ENCODE results near the gene ETV6. TPM values are rescaled to one million over a fixed set of nuclear protein-coding genes. Genes with fewer than 3 reads are reported as not detected.

ETV6 gene
- polyA plus RNA-seq, 3 donors = 3.3 to 7.7 (median 4.4) TPM

DNA sequence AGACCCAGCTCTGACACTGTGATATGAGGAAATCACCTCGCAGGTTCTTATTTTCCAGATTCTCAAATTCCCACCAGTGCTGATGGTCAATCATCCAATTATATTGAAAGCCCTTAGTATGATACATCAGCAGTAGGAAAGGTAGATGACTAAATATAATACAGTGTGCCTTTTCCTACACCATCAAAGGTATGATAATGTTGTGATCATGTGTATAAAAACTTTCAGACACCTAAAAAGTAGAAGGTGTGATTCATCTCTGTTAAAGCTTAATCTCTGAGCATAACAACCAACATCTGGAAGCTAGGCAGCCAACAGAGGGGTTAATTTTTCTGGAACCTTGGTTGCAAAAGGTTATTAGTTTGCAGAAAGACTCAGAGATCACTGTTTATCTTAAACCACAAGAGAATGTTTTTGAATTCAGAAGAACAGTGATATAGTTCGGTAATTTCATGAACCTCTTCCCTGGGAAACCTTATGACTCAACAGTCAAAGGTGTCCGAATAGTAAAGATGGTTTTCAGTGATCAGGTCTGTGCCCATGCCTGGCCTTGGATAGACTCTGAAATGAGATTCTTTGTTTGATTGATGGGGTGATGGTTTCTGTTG lies 122.5 kb downstream of the ETV6 start:
- 61 to 77% (median 76%) methylated on average over 3 of the region's 3 CpGs for WGBS, 3 donors
- H3K27ac ChIP-seq (ENCODE audit: low read depth, low read length) = no peak overlapping the region

DNA sequence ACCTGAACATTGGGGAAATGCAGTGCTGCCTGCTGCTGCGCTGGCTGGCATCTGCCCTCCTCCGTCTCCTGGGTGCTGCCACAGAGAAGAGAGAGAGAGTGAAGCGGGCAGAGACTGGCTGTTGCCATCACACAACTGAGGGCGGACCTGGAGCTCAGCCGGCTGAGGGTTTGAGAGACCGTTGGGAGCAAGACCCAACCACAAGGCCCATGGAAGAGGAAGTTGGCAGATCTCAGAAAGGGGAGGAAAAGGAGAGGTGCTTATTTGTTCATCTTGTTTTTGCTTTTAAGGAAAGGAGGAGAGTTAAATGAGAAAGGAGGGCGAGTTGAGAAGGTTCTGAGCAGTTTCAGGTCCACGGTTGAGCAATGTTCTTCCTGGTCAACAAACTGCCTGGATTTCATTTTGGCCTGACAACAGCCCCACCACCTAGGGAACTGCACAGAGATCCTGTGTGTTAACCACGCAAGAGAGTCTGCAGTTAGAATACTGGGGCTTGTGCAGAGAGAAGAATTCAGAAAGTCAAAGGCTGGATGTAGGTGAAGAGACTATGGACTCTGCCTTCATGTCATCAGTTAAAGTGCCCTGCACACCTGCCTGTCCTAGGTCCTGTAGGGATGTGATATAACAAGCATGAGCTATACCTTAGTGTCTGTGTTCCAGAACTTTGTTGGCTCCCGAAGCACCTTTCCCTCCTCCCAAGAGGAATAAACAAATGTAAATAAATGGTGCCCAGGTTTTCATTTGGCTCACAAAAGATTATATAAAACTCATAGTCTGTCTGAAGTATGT lies 124.6 kb downstream of the ETV6 start:
- H3K27ac ChIP-seq (ENCODE audit: low read depth, low read length) = no peak overlapping the region
- WGBS, 3 donors = 60 to 76% (median 66%) methylated on average over 10 of the region's 10 CpGs

DNA sequence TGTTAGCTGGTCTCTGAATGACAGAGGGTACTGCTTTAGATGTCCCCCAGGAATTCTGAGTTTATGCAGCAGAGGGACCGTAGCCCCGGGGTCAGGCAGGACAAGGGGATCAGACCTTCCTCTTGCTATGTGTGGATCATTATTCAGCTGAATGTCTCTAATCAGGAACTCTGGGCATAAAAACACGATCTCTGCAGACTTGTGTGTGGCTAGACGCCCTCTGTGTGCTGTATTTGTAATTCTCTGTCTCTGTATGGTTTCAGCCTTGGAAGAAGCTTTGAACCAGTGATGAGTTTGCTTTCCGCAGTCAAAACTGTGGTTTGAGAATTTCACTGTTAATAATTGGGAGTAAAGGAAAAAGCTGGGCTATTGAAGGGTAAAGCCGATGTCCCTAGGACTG lies 125.3 kb downstream of the ETV6 start:
- no peak overlapping the region for H3K27ac ChIP-seq (ENCODE audit: low read depth, low read length)
- WGBS, 3 donors = 59 to 70% (median 60%) methylated on average over 6 of the region's 6 CpGs

DNA sequence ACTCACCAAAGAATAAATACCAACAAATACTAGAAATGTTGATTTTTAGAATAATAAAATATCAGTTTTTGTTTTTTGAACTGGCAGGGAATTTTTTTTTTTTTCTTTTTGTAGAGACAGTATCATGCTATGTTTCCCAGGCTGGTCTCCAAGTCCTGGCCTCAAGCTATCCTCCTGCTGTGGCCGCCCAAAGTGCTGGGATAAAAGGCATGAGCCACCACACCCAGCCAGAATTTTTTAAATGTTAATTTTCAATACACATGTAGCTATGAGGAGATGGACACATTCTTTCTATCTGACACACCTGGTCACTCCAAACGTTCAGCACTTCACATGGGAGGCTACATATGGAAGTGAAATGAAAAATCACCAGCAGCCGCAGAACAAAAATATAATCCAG lies 126.8 kb downstream of the ETV6 start:
- H3K27ac ChIP-seq (ENCODE audit: low read depth, low read length) = no peak overlapping the region
- WGBS, 3 donors = 86 to 98% (median 89%) methylated on average over 3 of the region's 3 CpGs

DNA sequence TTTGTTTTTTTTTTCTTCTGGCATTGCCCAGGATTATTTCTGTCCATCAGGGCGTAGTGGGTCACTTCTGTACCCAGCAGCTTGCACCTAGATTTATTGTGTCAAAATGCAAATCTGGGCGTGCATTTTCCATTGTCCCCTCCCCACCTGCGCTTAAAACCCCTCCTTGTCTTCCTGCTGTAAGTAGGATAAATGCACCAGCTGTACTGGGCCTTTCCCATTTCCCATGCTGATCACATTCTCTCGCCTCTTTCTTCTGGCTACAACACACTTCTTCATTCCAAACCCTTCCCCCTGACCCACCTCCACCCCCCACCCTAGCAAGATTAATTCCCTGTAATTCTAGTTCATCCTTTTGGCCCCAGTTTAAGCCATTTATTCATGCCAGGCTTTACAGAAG lies 128.0 kb downstream of the ETV6 start:
- H3K27ac ChIP-seq (ENCODE audit: low read depth, low read length) = no peak overlapping the region
- 90 to 99% (median 97%) methylated on average over 4 of the region's 4 CpGs for WGBS, 3 donors

DNA sequence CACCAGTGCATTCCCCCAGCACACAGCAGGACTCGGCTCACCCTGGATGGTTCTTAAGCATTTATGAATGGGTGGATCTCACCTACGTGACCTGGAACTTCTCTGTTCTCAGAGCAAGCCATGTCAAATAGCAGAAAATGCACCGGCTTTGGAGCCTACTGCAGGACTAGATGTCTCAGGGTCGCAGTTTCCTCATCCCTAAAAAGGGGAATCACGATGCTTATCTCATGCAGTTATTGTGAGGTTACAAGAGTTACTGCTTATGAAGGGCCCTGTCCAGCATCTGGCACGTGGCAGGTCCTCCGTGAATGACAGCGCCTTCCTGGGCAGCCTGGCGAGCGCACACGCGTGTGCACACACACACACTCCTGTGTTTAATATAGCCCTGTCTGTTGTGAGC lies 128.5 kb downstream of the ETV6 start:
- WGBS, 3 donors = 76 to 92% (median 77%) methylated on average over 12 of the region's 12 CpGs
- no peak overlapping the region for H3K27ac ChIP-seq (ENCODE audit: low read depth, low read length)

DNA sequence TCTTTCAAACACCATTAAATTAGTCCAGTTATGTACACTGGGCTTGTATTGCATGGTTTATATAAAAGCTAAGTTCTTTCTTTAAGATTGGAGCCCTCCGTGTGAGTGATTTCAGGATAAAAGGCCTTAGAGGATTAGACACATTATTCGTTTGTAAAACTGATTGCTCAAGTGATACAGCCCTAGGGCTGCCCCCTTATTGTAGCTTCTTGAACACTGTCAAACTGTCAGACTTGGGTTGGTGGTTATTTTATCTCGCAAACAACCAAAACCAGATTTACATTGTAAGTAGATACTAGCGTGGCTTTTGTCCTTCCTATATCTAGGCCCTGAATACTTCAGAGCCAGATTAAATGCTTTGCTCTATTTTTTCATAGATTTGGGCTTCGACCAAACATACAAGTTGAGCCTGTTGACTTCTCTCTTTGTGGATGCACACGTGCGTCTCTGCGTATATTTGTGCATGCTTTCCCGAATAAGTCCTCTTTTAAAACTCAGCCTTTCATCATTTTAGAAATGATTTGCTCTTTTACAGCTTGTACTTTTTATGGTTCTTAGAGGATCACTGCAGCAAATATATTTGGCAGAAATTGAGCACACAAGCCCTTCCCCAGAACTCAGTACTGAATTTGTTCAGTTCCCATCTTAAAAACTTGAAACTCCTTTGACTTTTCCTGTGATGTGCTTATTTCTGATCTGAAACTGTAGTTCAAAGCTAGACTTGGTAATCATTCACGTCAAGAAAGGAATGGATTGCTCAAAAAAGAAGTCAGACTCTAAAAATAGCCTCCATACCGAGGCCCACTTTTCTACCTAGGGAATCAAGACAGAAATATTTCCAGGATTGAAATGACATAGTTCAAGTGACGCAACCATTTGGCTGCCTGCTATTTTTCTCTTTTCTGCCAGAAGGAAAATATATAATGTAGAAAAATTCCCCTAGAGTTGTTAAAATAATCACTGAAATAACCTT lies 129.5 kb downstream of the ETV6 start:
- 57 to 75% (median 62%) methylated on average over 12 of the region's 12 CpGs for WGBS, 3 donors
- H3K27ac ChIP-seq (ENCODE audit: low read depth, low read length) = no peak overlapping the region

DNA sequence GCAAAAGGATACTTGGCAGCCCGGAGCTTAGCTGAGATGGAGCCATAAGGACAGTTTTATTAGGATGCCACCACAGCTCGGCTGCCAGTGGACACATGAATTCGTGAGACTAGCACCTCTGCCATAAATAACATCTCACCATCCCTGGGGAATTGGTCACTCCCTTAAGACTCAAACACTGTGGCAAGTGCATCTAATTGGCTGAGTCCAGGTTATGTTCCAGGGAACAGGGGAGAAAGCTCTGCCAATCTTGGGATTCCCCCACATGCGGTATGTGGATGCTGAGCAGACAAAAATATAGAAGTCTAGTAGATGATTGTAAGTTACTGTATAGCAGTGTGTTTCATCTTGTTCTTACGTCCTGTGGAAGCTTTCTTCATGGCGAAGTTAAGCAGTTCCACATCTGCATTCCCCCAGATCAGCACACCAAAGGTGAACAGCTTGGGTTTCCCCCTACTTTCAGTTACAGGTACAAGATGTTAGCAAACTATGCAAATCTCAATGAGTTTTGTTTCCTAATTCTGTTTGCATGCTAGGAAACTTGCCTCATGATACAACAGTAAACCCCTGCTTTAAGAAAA lies 131.1 kb downstream of the ETV6 start:
- H3K27ac ChIP-seq (ENCODE audit: low read depth, low read length) = no peak overlapping the region
- WGBS, 3 donors = 80 to 93% (median 87%) methylated on average over 6 of the region's 6 CpGs

DNA sequence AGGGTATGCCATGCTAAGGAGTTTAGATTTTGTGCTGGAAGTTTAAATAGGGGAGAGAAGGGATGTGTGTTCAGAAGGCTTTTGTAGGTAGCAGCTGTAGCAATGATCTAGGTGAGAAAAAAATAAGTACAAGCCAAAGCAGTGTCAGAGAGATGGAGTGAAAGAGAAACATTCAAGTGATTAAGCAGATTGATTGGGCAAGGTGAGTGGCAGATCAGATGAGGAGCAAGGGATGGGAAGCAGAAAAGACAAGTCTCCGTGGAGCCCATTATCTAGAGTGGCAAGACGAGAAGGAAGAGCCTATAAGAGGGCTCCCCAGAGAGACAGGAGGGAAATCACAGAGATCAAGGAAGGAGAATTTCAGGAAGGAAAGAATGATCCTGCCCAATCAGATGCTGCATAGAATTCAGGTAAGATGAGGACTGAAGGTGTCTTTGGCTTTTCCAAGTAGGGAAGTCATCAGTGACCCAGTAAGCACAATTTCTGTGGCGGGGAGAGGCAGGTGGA lies 133.5 kb downstream of the ETV6 start:
- WGBS, 3 donors = 76 to 91% (median 84%) methylated on average over 3 of the region's 3 CpGs
- no peak overlapping the region for H3K27ac ChIP-seq (ENCODE audit: low read depth, low read length)

DNA sequence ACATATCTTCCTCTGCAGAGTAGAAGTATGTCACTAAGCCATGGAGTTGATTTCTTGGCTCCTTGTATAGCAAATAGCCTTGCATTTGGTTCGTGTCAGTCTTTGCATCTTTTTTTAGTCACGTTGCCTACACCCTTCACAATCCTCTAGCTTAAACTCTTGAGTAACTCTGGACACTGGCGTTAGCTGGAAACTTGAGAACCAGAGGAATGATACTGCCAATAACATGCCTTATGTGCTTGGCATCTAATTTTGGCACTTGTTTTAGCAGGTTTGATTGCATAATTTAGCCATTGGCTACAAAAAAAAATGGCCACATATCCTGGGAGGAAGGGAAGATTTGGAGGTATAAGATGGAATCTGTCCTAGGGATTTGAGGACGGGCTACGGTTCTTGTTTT lies 136.2 kb downstream of the ETV6 start:
- no peak overlapping the region for H3K27ac ChIP-seq (ENCODE audit: low read depth, low read length)
- 63 to 72% (median 69%) methylated on average over 5 of the region's 5 CpGs for WGBS, 3 donors

DNA sequence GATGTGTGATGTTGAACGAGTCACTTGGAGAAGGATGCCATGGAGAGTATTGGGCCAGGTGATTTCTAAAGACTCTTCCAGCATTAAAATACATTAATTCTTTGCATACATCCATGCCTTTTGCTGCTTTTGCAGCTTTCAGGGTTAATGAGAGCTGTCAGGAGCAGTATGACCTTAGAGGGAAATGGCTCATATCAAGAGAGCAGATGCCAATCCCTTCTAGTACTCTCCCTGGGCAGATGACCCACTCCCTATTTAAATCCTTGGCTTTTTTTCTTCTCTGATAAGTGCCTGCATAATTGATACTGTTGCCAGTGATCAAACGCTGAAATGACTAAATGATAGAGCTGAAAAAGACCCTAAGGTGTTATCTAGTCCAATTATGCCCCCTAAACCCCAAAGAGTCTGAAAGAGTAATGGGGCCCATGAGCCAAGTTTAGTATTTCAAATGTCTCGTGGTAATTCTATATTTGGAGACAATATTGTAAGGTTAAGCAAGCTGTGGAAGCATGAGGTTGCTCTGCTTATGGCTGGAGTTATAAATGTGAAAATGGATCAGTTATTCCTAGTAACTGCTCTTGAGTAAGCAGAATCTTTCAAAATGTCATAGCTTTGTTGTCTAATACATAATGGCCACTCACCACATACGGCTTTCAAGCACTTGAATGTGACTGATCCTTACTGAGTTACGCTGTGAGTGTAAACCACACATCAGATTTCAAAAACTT lies 137.3 kb downstream of the ETV6 start:
- no peak overlapping the region for H3K27ac ChIP-seq (ENCODE audit: low read depth, low read length)
- 64 to 90% (median 70%) methylated on average over 5 of the region's 5 CpGs for WGBS, 3 donors

DNA sequence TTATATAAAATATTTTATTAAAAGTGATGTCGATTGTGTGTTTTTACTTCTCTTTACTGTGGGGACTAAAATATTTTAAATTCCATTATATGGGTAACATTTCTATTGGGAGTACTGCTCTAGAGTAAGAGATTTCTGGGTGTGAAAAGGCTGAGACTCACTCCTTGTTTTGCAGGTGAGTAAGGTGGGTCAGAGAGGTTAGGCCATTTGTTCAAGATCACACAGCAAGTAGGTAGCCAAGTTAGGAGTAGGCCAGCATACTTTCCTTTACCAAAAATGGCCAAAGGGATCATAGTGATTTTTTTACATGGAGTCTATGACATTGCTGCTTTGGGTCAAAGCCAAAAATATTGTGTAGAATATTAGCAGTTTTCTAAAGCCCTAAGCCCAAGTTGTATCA lies 138.0 kb downstream of the ETV6 start:
- H3K27ac ChIP-seq (ENCODE audit: low read depth, low read length) = no peak overlapping the region

DNA sequence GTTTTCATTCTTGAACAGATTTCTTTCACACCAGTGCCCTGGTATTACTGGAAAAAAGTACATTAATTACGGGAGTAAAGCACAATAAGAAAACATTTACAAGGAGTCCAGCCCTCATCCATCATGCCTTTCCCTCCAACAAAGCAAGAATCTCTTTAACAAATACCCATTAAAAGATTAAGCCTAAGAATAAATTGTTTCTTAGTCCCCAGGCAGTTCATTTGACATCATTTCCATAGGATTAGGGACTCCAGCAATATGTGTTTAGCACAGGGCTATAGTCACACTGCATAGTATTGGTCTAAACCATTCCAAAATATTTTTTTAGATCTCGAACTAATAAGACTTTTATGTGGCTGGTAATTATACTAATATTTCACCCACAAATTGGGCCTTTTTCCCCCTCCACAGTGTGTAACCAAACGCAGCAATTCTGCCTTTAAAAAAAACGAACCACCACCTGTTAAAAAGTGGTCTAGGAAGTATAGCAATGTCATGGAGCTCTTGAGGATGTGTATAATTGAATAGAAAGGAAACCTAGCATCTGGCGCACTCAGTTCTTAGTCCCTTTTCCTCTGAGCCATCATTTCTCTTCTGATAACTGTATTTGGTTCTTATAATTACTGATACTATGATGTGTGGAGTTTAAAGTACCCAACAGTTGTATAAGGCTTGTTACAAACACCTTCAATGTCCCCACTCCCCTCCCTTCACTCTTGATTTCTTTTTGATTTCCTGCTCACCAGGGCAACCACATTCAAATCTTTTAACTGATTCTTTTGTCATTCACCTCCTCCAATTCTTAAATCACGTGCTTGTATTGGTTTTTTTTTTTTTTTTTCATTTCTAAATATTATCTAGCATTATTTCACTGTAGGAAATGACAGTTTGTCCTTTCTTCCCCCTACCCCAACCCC lies 138.7 kb downstream of the ETV6 start:
- H3K27ac ChIP-seq (ENCODE audit: low read depth, low read length) = no peak overlapping the region
- 62 to 82% (median 70%) methylated on average over 6 of the region's 6 CpGs for WGBS, 3 donors

More for the DNA sequence above, 138.0 kb downstream of the ETV6 start:
- WGBS, 3 donors = 98 to 100% (median 98%) methylated on average over 1 of the region's 1 CpG

DNA sequence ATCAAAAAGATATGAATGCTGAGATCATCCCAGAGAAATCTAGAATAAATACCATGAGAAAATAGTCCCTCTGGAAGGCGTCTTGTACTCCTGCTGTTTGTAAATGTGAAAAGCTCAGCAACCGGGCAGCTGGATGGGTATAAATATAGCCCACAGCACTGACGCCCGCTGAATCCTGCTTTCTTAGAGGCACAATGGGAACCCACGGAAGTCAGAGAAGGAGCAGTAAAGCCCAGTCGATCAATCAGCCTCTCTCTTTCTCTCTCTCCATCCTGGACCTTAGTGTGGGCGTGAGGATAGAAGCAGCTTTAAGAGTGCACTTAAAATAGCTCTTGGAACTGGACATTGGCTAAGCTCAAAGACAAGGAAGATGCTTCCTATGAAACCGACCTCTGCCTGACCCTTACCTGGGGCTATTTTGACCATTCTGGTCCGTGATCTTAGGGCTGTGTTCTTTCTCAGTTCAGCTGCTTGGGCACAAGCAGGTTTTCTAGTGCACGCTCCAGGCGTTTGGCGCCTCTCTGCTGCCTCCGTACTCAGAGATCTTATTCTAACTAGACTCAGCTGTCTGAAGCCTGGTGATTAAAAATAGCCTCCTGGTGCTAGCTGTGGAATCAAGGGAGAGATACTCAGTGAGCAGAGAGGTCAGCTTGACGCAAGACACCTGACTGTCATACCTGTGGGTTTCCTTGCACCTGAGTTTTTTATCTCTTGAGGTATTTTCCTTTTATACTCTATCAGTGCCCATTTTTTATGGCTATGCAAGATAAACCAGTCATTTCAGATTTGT lies 144.6 kb downstream of the ETV6 start:
- no peak overlapping the region for H3K27ac ChIP-seq (ENCODE audit: low read depth, low read length)
- WGBS, 3 donors = 62 to 69% (median 65%) methylated on average over 14 of the region's 14 CpGs

DNA sequence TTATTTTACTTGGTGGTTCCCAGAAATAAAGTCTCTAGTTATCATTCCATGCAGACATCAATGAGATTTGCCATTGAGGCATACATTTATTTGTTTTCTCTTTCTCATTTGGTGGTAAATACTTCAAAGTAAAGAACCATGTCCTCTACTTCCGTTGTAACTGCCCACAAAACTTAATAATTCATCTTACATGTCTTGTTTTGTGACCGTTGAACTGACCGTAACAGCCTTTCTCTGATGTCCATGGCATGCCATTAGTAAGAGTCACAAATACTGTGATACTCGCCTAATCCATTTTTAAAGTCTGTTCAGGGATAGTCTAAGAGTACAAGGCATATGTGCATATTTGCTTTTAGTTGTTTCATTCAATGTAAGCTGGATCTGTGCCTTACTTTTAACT lies 145.3 kb downstream of the ETV6 start:
- H3K27ac ChIP-seq (ENCODE audit: low read depth, low read length) = no peak overlapping the region
- 85 to 87% (median 86%) methylated on average over 4 of the region's 4 CpGs for WGBS, 3 donors

DNA sequence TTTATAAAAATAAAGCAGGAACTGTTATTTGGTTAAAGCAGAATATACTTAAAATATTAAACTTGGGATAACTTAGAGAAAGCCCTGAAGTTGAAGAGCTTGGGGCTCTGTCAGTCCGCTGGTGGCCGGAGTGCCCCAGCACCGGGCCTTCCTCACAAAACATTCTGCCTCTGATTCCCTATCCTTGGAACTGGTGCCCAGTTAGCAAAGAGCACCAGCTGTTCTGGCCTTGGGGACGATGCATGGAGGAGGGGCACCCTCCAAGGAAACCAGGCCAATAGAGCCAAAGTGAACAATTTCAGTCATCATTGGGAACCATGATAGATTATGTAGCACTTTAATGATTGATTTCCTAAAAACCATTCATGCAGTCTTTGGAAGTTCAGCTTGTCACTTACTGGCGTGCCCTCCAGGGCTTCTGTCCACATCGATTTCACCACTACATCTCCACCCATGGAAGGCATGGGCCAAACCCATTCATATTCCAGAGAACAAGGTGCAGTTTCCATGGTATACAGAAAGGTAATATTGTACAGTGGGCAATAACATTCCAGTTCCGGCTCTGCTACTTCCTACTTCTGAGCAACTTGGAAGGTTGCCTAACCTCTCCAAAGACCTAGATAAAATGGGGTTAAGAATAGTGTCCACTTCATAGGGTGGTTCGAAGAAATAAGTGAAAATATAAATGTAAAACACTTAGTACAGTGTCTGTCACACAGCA lies 145.9 kb downstream of the ETV6 start:
- 50 to 66% (median 65%) methylated on average over 8 of the region's 8 CpGs for WGBS, 3 donors

More for the DNA sequence above, 145.9 kb downstream of the ETV6 start:
- no peak overlapping the region for H3K27ac ChIP-seq (ENCODE audit: low read depth, low read length)

Data from adipose tissue (tissue), 3 donors.